Measurements from ENCODE around the gene FEN1.

- TF ChIP-seq CTCF (IDR thresholded peaks at IDR 0.05; ENCODE audit: low read depth, low read length) (no peak), MAX (IDR thresholded peaks at IDR 0.05; ENCODE audit: low read depth, low read length) (no peak), POLR2A (IDR thresholded peaks at IDR 0.05; ENCODE audit: extremely low read depth, insufficient read length) (no peak), MYC (IDR thresholded peaks at IDR 0.05; ENCODE audit: low read depth, low read length) (no peak)
Observed at GRCh38 chr11:61771195-61771894, 21.4 kb upstream of the FEN1 start.

All from NB4 (cell line).